Upper lobe of left lung (tissue), 6 donors: ENCODE measurements around the gene SRPK1. TPM values are rescaled to one million over a fixed set of nuclear protein-coding genes. Genes with fewer than 3 reads are reported as not detected.

Experiments
- ATAC-seq, 2 donors: fragments of 200-7000 bp; cut with Tn5 transposase; one replicate each; pipeline ENCODE4 v1.9.1; 2022; ENCODE audit warnings: mild to moderate bottlenecking in 2 of 2, moderate library complexity in 2 of 2; ENCODE audit not compliant: low FRiP score in 2 of 2
- DNase-seq, 2 donors: peaks; one replicate each; pipeline ENCODE4 v3.0.0-alpha.2; 2019 to 2020
- H3K27ac ChIP-seq, 4 donors: fragments of 200-600 bp; sonication (generic); one replicate each; pipeline ENCODE4 v1.5.1; 2016 to 2019
- H3K27me3 ChIP-seq, 4 donors: fragments of 200-600 bp; sonication (generic); one replicate each; pipeline ENCODE4 v1.5.1; 2017 to 2019
- H3K36me3 ChIP-seq, 4 donors: fragments of 200-600 bp; sonication (generic); one replicate each; pipeline ENCODE4 v1.5.1; 2016 to 2019
- H3K4me1 ChIP-seq, 4 donors: fragments of 200-600 bp; sonication (generic); one replicate each; pipeline ENCODE4 v1.5.1; 2018 to 2019
- H3K4me3 ChIP-seq, 4 donors: fragments of 200-600 bp; sonication (generic); one replicate each; pipeline ENCODE4 v1.5.1; 2017 to 2019; ENCODE audit warnings: mild to moderate bottlenecking in 2 of 4, moderate library complexity in 1 of 4
- H3K9me3 ChIP-seq, 4 donors: fragments of 200-600 bp; sonication (generic); one replicate each; pipeline ENCODE4 v1.5.1; 2018 to 2019
- CTCF ChIP-seq, 6 experiments: fragments of 450-650 bp in 4 of 6; fragments of 200-600 bp in 2 of 6; sonication (generic) in 2 of 6; IDR thresholded peaks; one replicate each; pipeline ENCODE4 v1.5.1; 2016 to 2019; ENCODE audit warnings: antibody characterized with exemption in 6 of 6
- EP300 ChIP-seq, 4 donors: sonication (generic); formaldehyde crosslinking; IDR thresholded peaks; one replicate each; pipeline ENCODE4 v1.5.1; 2017; ENCODE audit warnings: antibody characterized with exemption in 4 of 4, control low read depth in 2 of 4
- POLR2A ChIP-seq, 4 donors: fragments of 450-650 bp; IDR thresholded peaks; one replicate each; pipeline ENCODE4 v1.5.1; 2016 to 2017; ENCODE audit warnings: antibody characterized with exemption in 4 of 4, mild to moderate bottlenecking in 2 of 4
- POLR2AphosphoS5 ChIP-seq, 2 donors: sonication (generic); formaldehyde crosslinking; IDR thresholded peaks; one replicate each; pipeline ENCODE4 v1.5.1; 2017; ENCODE audit warnings: antibody characterized with exemption in 2 of 2
- WGBS, 2 donors: methylation state at CpG; one replicate each; pipeline ENCODE4 v1.1.5; 2017 to 2018; 5-methylcytosine and 5-hydroxymethylcytosine counted together
- total RNA-seq, 6 donors: library from RNA; depleted of rRNA in 4 of 6; stranded (reverse); fragments of >200 nt in 4 of 6; gene quantifications; one replicate each; pipeline versions ENCODE4 v1.1.0 to v1.2.1, GENCODE V29; 2016 to 2021
- donor health status: DM: no; HTN: no; CAD: no; lungs with moderate emphysema.
- donor health status: DM: no; HTN: yes; CAD: no; lungs with severe emphysema.

SRPK1 gene
- total RNA-seq, 6 donors from 2014 or later: 24.5 to 68.5 (median 42.7) TPM

GRCh38 chr6:35929601-35930000 is 8.7 kb upstream of the SRPK1 start:
- H3K27me3 ChIP-seq: no peaks in the 10 kb centered on the region
- H3K4me1 ChIP-seq: no peaks in the 10 kb centered on the region
- no peak overlapping the region for H3K27ac ChIP-seq
- no peak overlapping the region for H3K4me3 ChIP-seq
- no peaks in the 10 kb centered on the region for H3K9me3 ChIP-seq
- 96 to 100% methylated on average over 1 of the region's 1 CpG for WGBS, 2 donors
- no peaks in the 10 kb centered on the region for H3K36me3 ChIP-seq
- no peak for ATAC-seq
- no peak for DNase-seq
- TF ChIP-seq POLR2A (IDR thresholded peaks at IDR 0.05): no peak
- no peak for TF ChIP-seq POLR2AphosphoS5 (IDR thresholded peaks at IDR 0.05)
- no peak for TF ChIP-seq CTCF (IDR thresholded peaks at IDR 0.05)
- TF ChIP-seq EP300 (IDR thresholded peaks at IDR 0.05): no peak

DNA sequence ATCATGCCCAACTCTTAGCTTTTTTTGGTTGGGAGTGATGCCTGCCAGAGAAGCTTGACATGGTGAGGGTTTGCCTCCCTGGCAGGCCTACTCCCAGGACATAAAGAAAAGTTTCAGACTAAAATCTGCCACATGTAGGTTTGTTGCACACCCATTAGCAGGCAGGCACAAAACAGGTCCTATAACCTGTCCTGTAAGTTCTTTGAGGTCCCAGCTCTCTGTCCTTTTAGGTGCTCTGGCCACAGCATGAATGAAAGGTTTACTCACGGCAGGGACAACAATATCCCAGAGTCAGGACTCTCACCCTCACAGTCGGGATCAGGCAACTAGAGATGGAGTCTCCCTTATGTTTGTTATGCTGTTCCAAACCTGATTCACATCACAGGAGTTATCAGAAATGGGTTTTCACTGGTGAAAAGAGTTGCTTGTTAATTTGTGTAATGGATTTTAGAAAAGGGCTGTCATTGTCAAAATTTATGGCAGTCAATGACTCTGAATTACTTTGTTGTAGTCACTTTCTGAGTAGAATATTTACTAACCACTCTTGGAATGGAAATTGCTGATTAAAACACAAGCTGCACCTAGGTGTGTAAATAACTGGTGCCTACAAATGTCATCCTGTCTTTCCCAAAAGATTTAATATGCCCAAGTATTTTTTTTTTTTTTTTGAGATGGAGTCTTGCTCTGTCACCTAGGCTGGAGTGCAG is 5.8 kb upstream of the SRPK1 start:
- H3K4me3 ChIP-seq: no peak overlapping the region
- 90 to 100% methylated on average over 2 of the region's 2 CpGs for WGBS, 2 donors
- DNase-seq: no peak
- no peak overlapping the region for H3K27ac ChIP-seq
- H3K27me3 ChIP-seq: no peaks in the 10 kb centered on the region
- no peak for ATAC-seq
- no peak for TF ChIP-seq EP300 (IDR thresholded peaks at IDR 0.05)
- no peak for TF ChIP-seq POLR2A (IDR thresholded peaks at IDR 0.05)
- no peak for TF ChIP-seq CTCF (IDR thresholded peaks at IDR 0.05)
- no peak for TF ChIP-seq POLR2AphosphoS5 (IDR thresholded peaks at IDR 0.05)
- no peaks in the 10 kb centered on the region for H3K9me3 ChIP-seq
- H3K36me3 ChIP-seq: no peaks in the 10 kb centered on the region
- H3K4me1 ChIP-seq: peaks cover 2 to 7% (median 6%) of the 10 kb centered on the region in 4 donors

DNA sequence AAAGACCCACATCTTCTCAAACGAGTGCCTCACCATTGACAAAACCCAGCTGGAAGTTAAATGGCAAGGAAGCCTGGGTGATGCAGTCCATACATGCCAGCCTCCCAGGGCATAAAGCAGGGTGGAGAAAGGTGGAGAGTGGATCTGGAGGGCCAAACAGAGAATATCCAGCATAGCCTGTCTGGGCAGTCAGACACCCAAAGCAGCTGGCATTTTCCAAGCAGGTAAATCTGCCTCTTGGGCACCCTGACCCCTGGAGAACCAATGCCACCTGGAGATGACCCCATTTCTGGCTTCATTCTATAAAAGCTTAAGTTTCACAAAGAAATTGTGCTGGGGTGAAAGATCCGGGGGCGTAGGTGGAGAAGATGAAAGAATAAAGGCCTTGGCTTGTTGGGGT is 5.1 kb upstream of the SRPK1 start:
- DNase-seq: no peak
- TF ChIP-seq EP300 (IDR thresholded peaks at IDR 0.05) (no peak), CTCF (IDR thresholded peaks at IDR 0.05) (no peak), POLR2A (IDR thresholded peaks at IDR 0.05) (no peak), POLR2AphosphoS5 (IDR thresholded peaks at IDR 0.05) (no peak)
- Histone ChIP-seq H3K27me3 (no peaks in the 10 kb centered on the region), H3K4me3 (no peak overlapping the region), H3K27ac (no peak overlapping the region), H3K36me3 (no peaks in the 10 kb centered on the region), H3K9me3 (no peaks in the 10 kb centered on the region), H3K4me1 (peaks cover 6 to 12% (median 10%) of the 10 kb centered on the region in 4 donors)
- WGBS, 2 donors: 80 to 84% methylated on average over 3 of the region's 3 CpGs
- ATAC-seq: no peak

GRCh38 chr6:35924146-35924545 is 3.2 kb upstream of the SRPK1 start:
- TF ChIP-seq POLR2A (IDR thresholded peaks at IDR 0.05) (no peak), POLR2AphosphoS5 (IDR thresholded peaks at IDR 0.05) (no peak), EP300 (IDR thresholded peaks at IDR 0.05) (no peak)
- H3K27me3 ChIP-seq: no peaks in the 10 kb centered on the region
- 100% methylated on average over 1 of the region's 1 CpG for WGBS, 2 donors
- H3K36me3 ChIP-seq: no peaks in the 10 kb centered on the region
- no peaks in the 10 kb centered on the region for H3K9me3 ChIP-seq
- no peak overlapping the region for H3K4me3 ChIP-seq
- peaks cover 7 to 18% (median 15%) of the 10 kb centered on the region in 4 donors for H3K4me1 ChIP-seq
- no peak overlapping the region for H3K27ac ChIP-seq
- ATAC-seq: no peak
- no peak for DNase-seq

- ATAC-seq: no peak
- Histone ChIP-seq H3K27me3 (no peaks in the 10 kb centered on the region), H3K4me3 (no peak overlapping the region), H3K27ac (no peak overlapping the region), H3K9me3 (no peaks in the 10 kb centered on the region), H3K36me3 (no peaks in the 10 kb centered on the region), H3K4me1 (peaks cover 16 to 33% (median 24%) of the 10 kb centered on the region in 4 donors)
- WGBS, 2 donors: 73 to 84% methylated on average over 5 of the region's 5 CpGs
- DNase-seq: no peak
- no peak for TF ChIP-seq CTCF (IDR thresholded peaks at IDR 0.05)
- no peak for TF ChIP-seq POLR2AphosphoS5 (IDR thresholded peaks at IDR 0.05)
- no peak for TF ChIP-seq POLR2A (IDR thresholded peaks at IDR 0.05)
- TF ChIP-seq EP300 (IDR thresholded peaks at IDR 0.05): no peak
Measured at GRCh38 chr6:35922139-35922554, 1.2 kb upstream of the SRPK1 start.
